ENCODE measurements around the gene CES3.

Gene CES3

GRCh38 chr16:66918803-66919568, 42.1 kb upstream of the CES3 start, which contains the start of gene CDH16:
TSS of gene CDH16 (minus strand) at chr16:66918885. CDS start at chr16:66918065, 820 bp downstream.
- Histone ChIP-seq H3K4me1 (ENCODE audit: control insufficient read depth, insufficient read depth, low read length) (no peaks in the 10 kb centered on the region), H3K27ac (ENCODE audit: extremely low read depth, low read depth, low read length) (no peak within 1 kb of the TSS), H3K9me3 (ENCODE audit: control insufficient read depth, insufficient read depth, low read depth, low read length) (no peaks in the 10 kb centered on the region), H3K36me3 (ENCODE audit: control insufficient read depth in 2 of 2, insufficient read depth in 1 of 2, low read length in 2 of 2) (no peaks in the 10 kb centered on the region), H3K4me3 (ENCODE audit: low read depth, low read length) (no peak within 1 kb of the TSS)
- TF ChIP-seq PBX3 (CRISPR knock-in tag; IDR thresholded peaks at IDR 0.05), result no peak
- TF ChIP-seq ZNF280D (tag by site-specific recombination; IDR thresholded peaks at IDR 0.05), result no peak
- ChIA-PET CTCF (interaction anchor here (0.6 to 15.1 kb wide), 6 partner anchors 9 to 42 kb away, joined by 3 to 268 read pairs (median 6); partner anchors contain the start of gene CES3), POLR2A (interaction anchor here (0.8 to 1.5 kb wide), 3 partner anchors 9 to 13 kb away, joined by 3 to 5 read pairs (median 3); no protein-coding TSS in a partner anchor)

- Histone ChIP-seq H3K9me3 (ENCODE audit: control insufficient read depth, insufficient read depth, low read depth, low read length) (no peaks in the 10 kb centered on the region), H3K4me1 (ENCODE audit: control insufficient read depth, insufficient read depth, low read length) (no peaks in the 10 kb centered on the region), H3K4me3 (ENCODE audit: low read depth, low read length) (no peak overlapping the region), H3K27ac (ENCODE audit: extremely low read depth, low read depth, low read length) (no peak overlapping the region), H3K36me3 (ENCODE audit: control insufficient read depth in 2 of 2, insufficient read depth in 1 of 2, low read length in 2 of 2) (no peaks in the 10 kb centered on the region)
- ChIA-PET POLR2A (interaction anchor here (0.8 to 1.5 kb wide), 3 partner anchors 9 to 14 kb away, joined by 3 to 5 read pairs (median 3); no protein-coding TSS in a partner anchor), CTCF (interaction anchor here (1.0 to 15.1 kb wide), 4 partner anchors 9 to 41 kb away, joined by 3 to 268 read pairs (median 7); partner anchors contain the start of gene CES3)
- no peak for TF ChIP-seq ZSCAN18 (tag by site-specific recombination; IDR thresholded peaks at IDR 0.05)
- TF ChIP-seq FEZF1 (tag by site-specific recombination; IDR thresholded peaks at IDR 0.05), result no peak
- TF ChIP-seq SCRT1 (tag by site-specific recombination; IDR thresholded peaks at IDR 0.05; ENCODE audit: borderline replicate concordance), result no peak
- no peak for TF ChIP-seq ZFP37 (tag by site-specific recombination; IDR thresholded peaks at IDR 0.05)
- no peak for TF ChIP-seq ZNF248 (tag by site-specific recombination; IDR thresholded peaks at IDR 0.05)
- no peak for TF ChIP-seq SP7 (tag by site-specific recombination; IDR thresholded peaks at IDR 0.05)
- no peak for TF ChIP-seq ZNF600 (tag by site-specific recombination; IDR thresholded peaks at IDR 0.05)
- TF ChIP-seq, protein P1, sequence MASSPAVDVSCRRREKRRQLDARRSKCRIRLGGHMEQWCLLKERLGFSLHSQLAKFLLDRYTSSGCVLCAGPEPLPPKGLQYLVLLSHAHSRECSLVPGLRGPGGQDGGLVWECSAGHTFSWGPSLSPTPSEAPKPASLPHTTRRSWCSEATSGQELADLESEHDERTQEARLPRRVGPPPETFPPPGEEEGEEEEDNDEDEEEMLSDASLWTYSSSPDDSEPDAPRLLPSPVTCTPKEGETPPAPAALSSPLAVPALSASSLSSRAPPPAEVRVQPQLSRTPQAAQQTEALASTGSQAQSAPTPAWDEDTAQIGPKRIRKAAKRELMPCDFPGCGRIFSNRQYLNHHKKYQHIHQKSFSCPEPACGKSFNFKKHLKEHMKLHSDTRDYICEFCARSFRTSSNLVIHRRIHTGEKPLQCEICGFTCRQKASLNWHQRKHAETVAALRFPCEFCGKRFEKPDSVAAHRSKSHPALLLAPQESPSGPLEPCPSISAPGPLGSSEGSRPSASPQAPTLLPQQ (tag by site-specific recombination; IDR thresholded peaks at IDR 0.05), result no peak
- TF ChIP-seq GLI4 (tag by site-specific recombination; IDR thresholded peaks at IDR 0.05), result no peak
- no peak for TF ChIP-seq WT1 (tag by site-specific recombination; IDR thresholded peaks at IDR 0.05)
- TF ChIP-seq YY1 (tag by site-specific recombination; IDR thresholded peaks at IDR 0.05), result no peak
- no peak for TF ChIP-seq ZBTB11 (tag by site-specific recombination; conservative IDR thresholded peaks at IDR 0.05; ENCODE audit: low read depth)
These were observed 41.3 kb upstream of the CES3 start for GRCh38 chr16:66919569-66920298.

Measured in HEK293 (cell line).